Activated CD4-positive, alpha-beta T cell treated with anti-CD3 and anti-CD28 coated beads for 36 hours (primary cell): ENCODE data around the gene GSC. TPM values are rescaled to one million over a fixed set of nuclear protein-coding genes. Genes with fewer than 3 reads are reported as not detected.
"Not testable (repeated sequence)": the region's sequence is repeated elsewhere in the genome, so short reads cannot be mapped to it uniquely, and the experiment has no call there.

Source experiments
- ATAC-seq: fragments of 200-7000 bp; cut with Tn5 transposase; one replicate; pipeline ENCODE4 v1.10.0; 2021; ENCODE audit warnings: mild to moderate bottlenecking, moderate library complexity
- CTCF ChIA-PET: fragments of 350-600 bp; sonication (Branson Sonifier 250); formaldehyde crosslinking; loops from one replicate; lab custom pipeline; 2021; ENCODE audit warnings: antibody characterized with exemption; lab: Charles Lee
- POLR2A ChIA-PET: fragments of 350-600 bp; sonication (Branson Sonifier 250); formaldehyde crosslinking; loops from one replicate; lab custom pipeline; 2021; ENCODE audit warnings: antibody characterized with exemption, inconsistent platforms; lab: Charles Lee
- DNase-seq: peaks from one replicate; pipeline ENCODE4 v3.0.0-alpha.2; 2020
- H3K27ac Mint-ChIP-seq: one replicate; pipeline ENCODE4 v1.8.0; 2021; ENCODE audit warnings: mixed read lengths
- H3K27me3 Mint-ChIP-seq: one replicate; pipeline ENCODE4 v1.8.0; 2021; ENCODE audit warnings: mixed read lengths
- H3K36me3 Mint-ChIP-seq: one replicate; pipeline ENCODE4 v1.8.0; 2021; ENCODE audit warnings: low read depth, mixed read lengths
- H3K4me1 Mint-ChIP-seq: one replicate; pipeline ENCODE4 v1.8.0; 2021; ENCODE audit warnings: mixed read lengths
- H3K4me3 Mint-ChIP-seq: one replicate; pipeline ENCODE4 v1.8.0; 2021; ENCODE audit warnings: mild to moderate bottlenecking, moderate library complexity, mixed read lengths
- H3K9me3 Mint-ChIP-seq: one replicate; pipeline ENCODE4 v1.8.0; 2021; ENCODE audit warnings: low read depth, mixed read lengths
- intact Hi-C, 2 experiments: fragments of 100-400 bp; cut with DNase I in 1 of 2; cut with micrococcal nuclease in 1 of 2; formaldehyde crosslinking; loops; one replicate each; pipeline versions ENCODE4 v1.14.2 to v1.15.1; 2022 to 2024; cut with DNase I, micrococcal nuclease
- total RNA-seq, 2 experiments: library from RNA; stranded (reverse); gene quantifications; one replicate each; pipeline ENCODE4 v1.2.3, GENCODE V29; 2021

GSC gene
- total RNA-seq = not detected

- H3K4me3 Mint-ChIP-seq = peak within 1 kb of the TSS; percentile 63
Observed at GRCh38 chr14:94769391-94770250, at the start of gene GSC. GSC (minus strand) TSS chr14:94770113; CDS start chr14:94770015, 98 bp downstream.

GRCh38 chr14:94819531-94819930 is 49.6 kb upstream of the GSC start:
- H3K36me3 Mint-ChIP-seq = no peaks in the 10 kb centered on the region
- ChIA-PET POLR2A (interaction anchor here (0.6 kb wide), 1 partner anchor 64 kb away, joined by 3 read pairs; no protein-coding TSS in a partner anchor), CTCF (no interaction called here)
- peaks cover 13% of the 10 kb centered on the region for H3K27me3 Mint-ChIP-seq
- no peak for DNase-seq
- ATAC-seq = no peak
- H3K4me3 Mint-ChIP-seq = no peak overlapping the region
- H3K9me3 Mint-ChIP-seq = peaks cover 3% of the 10 kb centered on the region
- intact Hi-C loops = no loop called here
- H3K4me1 Mint-ChIP-seq = no peaks in the 10 kb centered on the region
- no peak overlapping the region for H3K27ac Mint-ChIP-seq

More at GRCh38 chr14:94769391-94770250, at the start of gene GSC:
- DNase-seq (peak; percentile 56), ATAC-seq (peak; percentile 55)
- POLR2A ChIA-PET = no interaction called here
- H3K9me3 Mint-ChIP-seq = no peaks in the 10 kb centered on the region
- intact Hi-C loops = no loop called here
- H3K36me3 Mint-ChIP-seq = no peaks in the 10 kb centered on the region
- peak within 1 kb of the TSS; percentile 6 for H3K27ac Mint-ChIP-seq
- CTCF ChIA-PET = interaction anchor here (0.6 to 0.8 kb wide), 2 partner anchors 8 to 9 kb away, joined by 3 to 4 read pairs; no protein-coding TSS in a partner anchor
- H3K4me1 Mint-ChIP-seq = peaks cover 11% of the 10 kb centered on the region
- H3K27me3 Mint-ChIP-seq = peaks cover 75% of the 10 kb centered on the region

GRCh38 chr14:94816113-94816512 is 46.2 kb upstream of the GSC start:
- intact Hi-C loops = no loop called here
- no peaks in the 10 kb centered on the region for H3K4me1 Mint-ChIP-seq
- no peak overlapping the region for H3K4me3 Mint-ChIP-seq
- POLR2A ChIA-PET = no interaction called here
- CTCF ChIA-PET = interaction anchor here (0.5 kb wide), 1 partner anchor 218 kb away, joined by 4 read pairs; no protein-coding TSS in a partner anchor
- H3K27ac Mint-ChIP-seq = no peak overlapping the region
- peaks cover 3% of the 10 kb centered on the region for H3K27me3 Mint-ChIP-seq
- H3K36me3 Mint-ChIP-seq = no peaks in the 10 kb centered on the region
- no peak for ATAC-seq
- no peak for DNase-seq
- no peaks in the 10 kb centered on the region for H3K9me3 Mint-ChIP-seq

- intact Hi-C loops = no loop called here
- H3K4me1 Mint-ChIP-seq = no peaks in the 10 kb centered on the region
- H3K4me3 Mint-ChIP-seq = no peak overlapping the region
- ATAC-seq (no peak), DNase-seq (no peak)
- no peak overlapping the region for H3K27ac Mint-ChIP-seq
- ChIA-PET POLR2A (no interaction called here), CTCF (no interaction called here)
- H3K36me3 Mint-ChIP-seq = no peaks in the 10 kb centered on the region
- H3K27me3 Mint-ChIP-seq = peaks cover 6% of the 10 kb centered on the region
- no peaks in the 10 kb centered on the region for H3K9me3 Mint-ChIP-seq
Observed at GRCh38 chr14:94805680-94806288, 35.9 kb upstream of the GSC start.

GRCh38 chr14:94801225-94801624 is 31.3 kb upstream of the GSC start:
- intact Hi-C loops = no loop called here
- ATAC-seq (no peak), DNase-seq (no peak)
- POLR2A ChIA-PET = interaction anchor here (0.6 kb wide), 1 partner anchor 995 kb away, joined by 3 read pairs; no protein-coding TSS in a partner anchor
- Mint-ChIP-seq H3K9me3 (no peaks in the 10 kb centered on the region), H3K4me3 (no peak overlapping the region), H3K36me3 (no peaks in the 10 kb centered on the region), H3K27ac (no peak overlapping the region), H3K27me3 (peaks cover 4% of the 10 kb centered on the region), H3K4me1 (no peaks in the 10 kb centered on the region)
- CTCF ChIA-PET = no interaction called here

- DNase-seq, H3K9me3 Mint-ChIP-seq, H3K4me3 Mint-ChIP-seq, ATAC-seq, POLR2A ChIA-PET, intact Hi-C loops, H3K27ac Mint-ChIP-seq, H3K36me3 Mint-ChIP-seq, H3K4me1 Mint-ChIP-seq, H3K27me3 Mint-ChIP-seq: not testable (repeated sequence)
- CTCF ChIA-PET = interaction anchor here (1.3 kb wide), 1 partner anchor 25 kb away, joined by 3 read pairs; no protein-coding TSS in a partner anchor
Observed at GRCh38 chr14:94800764-94801163, 30.9 kb upstream of the GSC start.

GRCh38 chr14:94797887-94798286 is 28.0 kb upstream of the GSC start:
- Mint-ChIP-seq H3K27ac (no peak overlapping the region), H3K27me3 (peaks cover 11% of the 10 kb centered on the region), H3K36me3 (no peaks in the 10 kb centered on the region), H3K9me3 (no peaks in the 10 kb centered on the region), H3K4me3 (no peak overlapping the region), H3K4me1 (no peaks in the 10 kb centered on the region)
- DNase-seq = no peak
- ChIA-PET POLR2A (no interaction called here), CTCF (no interaction called here)
- ATAC-seq = no peak
- intact Hi-C loops = no loop called here

- ChIA-PET POLR2A (no interaction called here), CTCF (interaction anchor here (0.6 kb wide), 1 partner anchor 1632 kb away, joined by 3 read pairs; no protein-coding TSS in a partner anchor)
- intact Hi-C loops = no loop called here
- H3K9me3 Mint-ChIP-seq = no peaks in the 10 kb centered on the region
- peaks cover 13% of the 10 kb centered on the region for H3K27me3 Mint-ChIP-seq
- DNase-seq (no peak), ATAC-seq (no peak)
- no peaks in the 10 kb centered on the region for H3K4me1 Mint-ChIP-seq
- no peak overlapping the region for H3K4me3 Mint-ChIP-seq
- H3K27ac Mint-ChIP-seq = no peak overlapping the region
- H3K36me3 Mint-ChIP-seq = no peaks in the 10 kb centered on the region
Observed at GRCh38 chr14:94796278-94796677, 26.4 kb upstream of the GSC start.

GRCh38 chr14:94795372-94795771 is 25.5 kb upstream of the GSC start:
- Mint-ChIP-seq H3K36me3 (no peaks in the 10 kb centered on the region), H3K9me3 (no peaks in the 10 kb centered on the region), H3K4me3 (no peak overlapping the region), H3K27ac (no peak overlapping the region), H3K27me3 (peaks cover 13% of the 10 kb centered on the region), H3K4me1 (no peaks in the 10 kb centered on the region)
- POLR2A ChIA-PET = interaction anchor here (0.6 kb wide), 1 partner anchor 635 kb away, joined by 4 read pairs; no protein-coding TSS in a partner anchor
- intact Hi-C loops = no loop called here
- ATAC-seq (no peak), DNase-seq (no peak)
- CTCF ChIA-PET = interaction anchor here (0.6 kb wide), 1 partner anchor 1631 kb away, joined by 3 read pairs; no protein-coding TSS in a partner anchor

GRCh38 chr14:94793901-94794300 is 24.0 kb upstream of the GSC start:
- intact Hi-C loops = no loop called here
- ChIA-PET POLR2A (no interaction called here), CTCF (no interaction called here)
- H3K36me3 Mint-ChIP-seq = no peaks in the 10 kb centered on the region
- H3K27me3 Mint-ChIP-seq = peaks cover 13% of the 10 kb centered on the region
- ATAC-seq (no peak), DNase-seq (no peak)
- no peak overlapping the region for H3K4me3 Mint-ChIP-seq
- no peaks in the 10 kb centered on the region for H3K9me3 Mint-ChIP-seq
- no peak overlapping the region for H3K27ac Mint-ChIP-seq
- no peaks in the 10 kb centered on the region for H3K4me1 Mint-ChIP-seq

- ATAC-seq = no peak
- H3K4me3 Mint-ChIP-seq = no peak overlapping the region
- H3K9me3 Mint-ChIP-seq = no peaks in the 10 kb centered on the region
- ChIA-PET POLR2A (no interaction called here), CTCF (no interaction called here)
- H3K27me3 Mint-ChIP-seq = peaks cover 8% of the 10 kb centered on the region
- intact Hi-C loops = no loop called here
- DNase-seq = no peak
- no peak overlapping the region for H3K27ac Mint-ChIP-seq
- H3K4me1 Mint-ChIP-seq = no peaks in the 10 kb centered on the region
- no peaks in the 10 kb centered on the region for H3K36me3 Mint-ChIP-seq
Observed at GRCh38 chr14:94787655-94788054, 17.7 kb upstream of the GSC start.
